Activated CD4-positive, alpha-beta T cell treated with anti-CD3 and anti-CD28 coated beads, Interleukin-2, Interleukin-4, amounts not matched to agents 100 ng/mL and 50 ng/mL, durations not matched to agents 16 hours and 8 hours (primary cell): ENCODE results near the gene DNASE1.
"Not testable (repeated sequence)": the region's sequence is repeated elsewhere in the genome, so short reads cannot be mapped to it uniquely, and the experiment has no call there.

ENCODE experiments used
- DNase-seq: peaks from one replicate; pipeline ENCODE4 v3.0.0-alpha.2; 2020; ENCODE audit warnings: low spot score

DNASE1 gene

DNA sequence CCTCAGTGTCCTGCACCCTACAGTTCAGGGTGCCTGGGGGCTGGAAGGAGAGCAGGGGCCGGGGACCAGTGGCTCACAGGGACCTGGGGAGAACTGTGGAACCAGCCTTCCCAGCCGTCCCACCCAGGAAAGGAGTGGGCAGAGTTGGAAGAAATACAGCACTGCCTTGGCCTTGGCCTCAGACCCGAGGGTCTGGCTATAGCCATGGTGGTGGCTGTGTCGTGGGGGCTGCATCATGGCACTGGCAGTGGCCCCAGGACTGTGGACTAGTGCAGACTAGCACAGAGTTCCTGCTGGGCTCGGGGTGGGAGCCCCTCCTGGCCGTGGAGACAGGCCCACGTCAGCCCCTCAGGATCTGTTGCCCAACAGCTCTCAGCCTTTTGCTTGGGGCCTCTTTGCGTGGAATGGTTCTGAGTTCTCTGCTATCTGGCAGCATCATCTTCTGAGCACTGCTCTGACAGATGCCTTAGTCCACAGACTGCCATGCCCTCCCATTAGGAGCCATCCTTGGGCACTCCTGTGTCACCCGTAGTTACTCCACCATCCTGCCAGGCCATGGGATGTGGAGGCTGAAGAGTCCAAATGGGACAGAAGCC lies 12.6 kb upstream of the DNASE1 start:
- DNase-seq, result no peak

DNA sequence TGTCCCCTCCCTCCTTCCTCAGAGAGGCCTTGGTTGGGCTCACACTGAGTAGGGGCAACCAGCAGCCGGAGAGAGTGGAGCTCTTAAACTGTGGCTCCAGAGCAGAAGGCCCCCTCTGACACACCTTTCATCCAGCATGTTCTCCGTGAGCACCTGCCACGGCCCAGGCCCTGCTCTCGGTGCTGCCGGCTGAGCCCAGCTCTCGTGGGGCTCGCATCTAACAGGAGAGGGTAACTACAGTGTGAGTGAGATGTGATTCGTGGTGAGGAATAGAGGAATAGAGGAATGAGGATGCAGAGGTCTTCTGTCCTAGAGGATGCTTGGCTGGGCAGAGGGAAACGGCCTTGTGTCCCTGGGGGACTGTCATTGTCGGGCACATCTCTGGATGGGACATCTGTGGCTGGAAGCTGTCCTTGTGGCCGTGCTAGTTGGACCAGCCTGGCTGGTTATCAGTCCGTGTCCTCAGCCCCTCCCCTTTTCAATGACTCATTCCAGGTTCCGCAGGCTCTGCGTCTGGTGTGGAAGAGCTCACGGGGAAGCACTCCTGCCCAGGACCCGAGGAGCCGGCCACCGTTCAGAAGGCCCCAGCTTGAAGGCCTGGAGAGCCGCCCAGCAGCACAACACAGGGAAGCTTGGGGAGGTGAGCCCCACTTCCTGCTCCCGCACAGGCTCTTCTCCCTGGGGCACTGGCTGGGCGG lies 11.9 kb upstream of the DNASE1 start:
- DNase-seq, result no peak

DNA sequence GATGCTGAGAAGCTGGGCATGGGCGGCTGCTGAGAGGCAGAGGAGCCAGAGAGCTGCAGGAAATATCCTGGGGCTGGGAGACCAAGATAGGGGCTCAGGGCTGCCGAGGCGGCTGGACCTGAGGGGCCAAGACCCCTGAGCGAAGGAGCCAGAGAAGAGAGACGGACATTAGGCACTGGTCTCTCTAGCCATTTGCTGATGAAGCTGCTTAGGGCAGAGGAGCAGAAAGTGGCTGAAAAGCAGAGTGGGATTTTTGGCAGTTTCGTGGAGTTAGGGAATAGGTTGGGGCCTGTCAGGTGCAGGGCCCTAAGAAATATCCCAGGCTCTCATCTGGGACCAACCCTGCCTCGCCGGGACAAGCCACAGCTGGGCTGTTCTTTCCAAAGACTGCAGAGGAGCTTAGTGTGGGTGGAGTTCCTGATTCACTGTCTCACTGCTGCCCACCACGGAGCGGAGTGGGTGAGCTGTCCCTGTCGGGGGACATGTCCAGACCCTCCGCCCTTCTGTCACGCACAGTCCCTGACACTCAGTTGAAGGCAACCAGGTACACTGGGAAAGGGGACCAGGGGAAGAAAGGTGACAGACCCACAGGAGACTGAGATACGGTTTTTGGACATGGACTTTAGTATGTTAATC lies 11.3 kb upstream of the DNASE1 start:
- no peak for DNase-seq

DNA sequence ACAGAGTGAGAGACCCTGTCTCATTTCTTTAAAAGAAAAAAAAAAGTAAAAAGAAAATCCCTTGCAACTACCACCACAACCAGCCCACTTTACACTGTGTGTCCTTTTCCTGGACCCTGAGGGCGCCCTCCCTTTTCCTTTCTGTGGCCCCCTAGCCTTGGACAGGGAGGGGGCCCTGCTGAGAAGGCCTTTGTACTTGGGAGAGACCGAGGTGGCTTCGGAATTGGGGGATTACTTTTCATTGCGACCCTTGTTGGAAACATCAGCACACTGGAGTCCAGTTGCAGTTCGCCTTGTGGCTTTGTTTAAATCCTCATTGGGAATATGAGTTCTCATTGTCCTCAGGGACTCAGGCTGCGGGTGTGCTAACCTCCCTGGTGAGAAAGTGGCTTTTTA lies 9.4 kb upstream of the DNASE1 start:
- no peak for DNase-seq

DNA sequence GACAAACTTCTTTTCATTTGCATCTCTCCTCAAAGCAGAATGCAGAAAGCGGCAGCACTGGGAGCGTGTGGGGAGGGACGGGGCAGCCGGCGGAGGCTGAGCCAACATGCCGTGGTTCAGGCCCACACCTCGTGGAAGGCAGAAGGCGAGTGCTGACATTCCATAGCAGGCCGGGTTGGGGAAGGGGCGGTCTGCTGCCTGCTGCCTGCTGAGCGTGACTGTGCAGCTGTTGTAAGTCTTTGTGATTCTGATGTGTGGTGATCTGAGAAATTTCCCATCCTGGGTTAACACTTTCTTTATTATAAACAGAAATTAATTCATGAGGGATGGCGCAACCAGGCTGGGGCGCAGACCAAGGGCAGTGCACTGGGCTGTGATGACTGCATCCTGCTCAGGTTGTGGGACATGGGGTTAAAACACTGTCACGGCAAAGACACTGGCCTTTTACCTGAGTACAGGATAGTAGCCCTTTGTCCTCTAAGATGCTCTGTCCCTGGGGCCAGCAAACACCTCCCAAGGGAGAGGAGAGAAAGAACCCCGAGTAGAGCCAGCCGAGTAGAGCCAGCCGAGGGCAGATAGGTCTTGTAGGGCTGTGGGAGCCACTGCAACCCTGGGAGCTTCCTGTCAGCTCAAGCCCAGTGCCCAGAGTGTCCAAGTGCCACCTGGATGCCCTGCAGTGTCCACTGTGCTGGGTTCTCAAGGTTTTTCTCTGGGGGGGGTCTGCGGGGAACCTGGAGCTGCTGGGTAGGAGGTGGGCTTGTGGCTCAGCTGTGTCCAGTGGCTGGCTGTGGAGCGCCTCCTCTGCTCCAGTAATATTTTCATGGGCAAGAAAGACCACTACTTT lies 8.8 kb upstream of the DNASE1 start:
- DNase-seq, result no peak

DNA sequence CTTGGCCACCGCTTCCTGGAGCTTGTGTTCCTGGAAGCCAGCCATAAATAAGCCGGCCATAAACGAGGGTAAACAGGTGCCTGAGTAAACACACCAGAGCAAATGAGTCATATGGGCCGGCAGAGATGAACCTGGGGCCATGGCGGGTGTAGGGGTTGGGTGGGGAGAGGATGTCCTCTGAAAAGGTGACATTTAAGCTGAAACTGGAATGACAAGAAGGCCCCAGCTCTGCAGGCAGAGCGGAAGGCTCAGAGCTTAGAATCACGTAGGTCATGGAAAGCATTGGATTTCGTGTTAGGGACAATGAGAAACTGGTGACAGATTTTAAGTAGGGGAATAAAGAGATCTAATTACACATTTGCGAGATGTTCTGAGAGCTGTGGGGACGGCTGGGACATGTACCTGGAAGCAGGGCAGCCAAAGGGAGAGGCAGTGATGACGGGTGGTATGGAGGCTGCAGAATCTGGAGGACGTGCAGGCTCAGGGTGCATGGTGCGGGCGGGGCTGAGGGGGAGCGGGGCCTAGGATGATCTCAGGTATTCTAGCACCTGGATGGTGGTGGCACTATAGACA lies 8.1 kb upstream of the DNASE1 start:
- DNase-seq, result no peak

DNA sequence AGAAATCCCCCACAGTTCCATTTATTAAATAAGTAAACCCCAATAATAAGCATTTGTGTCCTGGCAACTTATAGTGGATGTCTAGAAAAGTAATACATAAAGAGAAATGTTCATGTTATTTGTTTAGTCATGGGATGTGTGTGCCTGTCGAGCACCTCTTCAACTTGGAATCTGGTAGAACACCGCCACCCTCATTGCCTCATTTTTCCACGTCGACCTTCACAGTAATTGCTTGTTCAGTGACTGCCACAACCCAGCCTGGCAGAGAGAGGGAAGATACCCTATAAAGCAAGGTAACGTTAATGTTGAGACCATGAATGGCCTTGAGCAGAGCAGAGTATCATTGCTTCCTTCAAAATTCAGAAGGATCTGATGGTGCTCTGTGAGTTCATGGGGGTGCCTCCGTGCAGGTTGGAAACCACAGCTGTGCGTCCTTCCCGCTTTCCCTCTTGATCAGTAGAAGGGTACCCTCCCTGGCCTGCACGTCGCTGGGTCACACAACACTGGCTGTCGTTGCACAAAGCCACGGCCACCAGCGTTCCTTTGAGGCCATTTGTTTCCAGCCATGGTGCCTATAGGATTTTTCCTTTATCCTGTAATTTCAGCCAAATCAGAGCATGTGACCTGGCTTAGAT lies 3.7 kb upstream of the DNASE1 start:
- no peak for DNase-seq

DNA sequence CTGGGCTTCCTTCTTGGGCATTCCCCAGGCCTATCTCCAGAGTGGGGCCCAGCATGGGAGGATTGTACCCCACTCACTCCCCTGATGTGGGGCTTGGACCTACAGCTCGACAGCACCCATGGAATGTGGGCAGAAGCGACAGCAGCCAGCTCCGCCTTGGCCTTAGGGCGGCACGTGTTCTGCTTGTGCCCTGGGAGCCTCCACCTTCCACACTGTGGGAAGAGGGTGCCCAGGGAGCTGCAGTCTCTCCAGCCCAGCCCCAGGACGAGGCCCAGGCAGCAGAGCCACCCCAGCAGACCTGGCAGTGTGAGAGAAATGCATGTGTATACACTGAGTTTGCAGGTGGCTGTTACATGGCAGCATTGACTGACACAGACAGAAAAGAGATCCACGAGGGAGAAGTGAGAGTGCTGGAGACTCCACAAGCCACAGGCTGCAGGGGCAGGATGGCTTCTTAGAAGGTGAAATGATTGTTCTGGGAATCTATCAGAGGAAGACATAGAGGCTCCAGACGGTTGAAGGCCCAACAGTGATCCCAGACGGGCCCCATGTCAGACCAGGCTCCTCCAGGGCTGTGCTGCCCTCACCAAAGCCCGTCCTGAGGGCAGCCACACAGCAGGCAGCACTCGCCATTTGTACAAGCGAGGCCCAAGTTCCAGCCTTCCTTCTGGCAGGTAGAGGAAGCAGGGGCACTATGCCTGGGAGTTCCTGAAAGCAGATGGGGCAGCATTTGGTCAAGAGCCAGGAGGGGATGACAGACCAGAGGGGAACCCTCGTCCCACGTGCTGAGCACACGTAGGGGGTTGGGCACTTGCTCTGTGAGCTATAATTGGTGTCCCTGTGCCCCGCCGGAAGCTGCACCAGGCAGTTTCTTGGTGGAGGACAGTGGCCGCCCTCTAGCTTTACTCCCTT lies 2.8 kb upstream of the DNASE1 start:
- DNase-seq, result no peak

DNA sequence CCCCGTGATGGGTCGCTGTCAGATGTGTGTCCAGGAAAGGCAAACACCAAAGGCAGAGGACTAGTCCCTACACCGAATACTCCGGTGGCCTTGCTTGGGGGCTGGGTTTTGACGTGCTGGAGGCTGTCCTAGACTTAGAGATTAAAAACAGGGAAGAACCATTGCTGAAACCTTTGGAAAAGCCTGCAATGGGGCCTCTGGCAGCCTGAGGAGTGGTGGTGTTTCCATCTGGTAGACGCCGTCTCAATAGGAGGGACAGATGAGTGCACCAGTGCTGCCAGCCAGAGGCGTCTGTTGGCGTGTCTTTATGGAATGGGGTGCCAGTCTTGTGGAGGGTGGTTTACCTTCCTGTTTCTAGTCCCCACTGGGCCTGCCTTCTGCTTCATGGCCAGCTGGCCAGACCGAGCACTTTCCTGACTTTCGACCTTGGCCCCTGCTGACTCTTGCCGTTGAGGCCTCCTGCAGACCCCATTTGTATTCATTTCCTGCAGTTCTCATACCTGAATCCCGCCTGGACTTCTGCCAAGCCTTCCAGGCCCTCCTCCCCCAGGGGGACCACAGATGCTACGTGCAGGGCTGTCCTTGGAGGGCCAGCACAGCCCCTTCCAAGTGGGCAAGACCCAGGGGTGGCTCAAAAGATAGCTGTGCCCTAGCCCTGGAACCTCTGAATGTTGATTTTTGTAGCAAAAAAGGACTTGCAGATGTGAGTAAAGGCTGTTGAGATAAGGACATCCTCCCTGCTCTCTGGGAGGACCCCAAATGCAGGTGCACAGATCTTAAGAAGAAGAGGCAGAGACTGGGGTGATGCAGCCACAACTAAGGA lies 1.9 kb upstream of the DNASE1 start:
- no peak for DNase-seq

DNA sequence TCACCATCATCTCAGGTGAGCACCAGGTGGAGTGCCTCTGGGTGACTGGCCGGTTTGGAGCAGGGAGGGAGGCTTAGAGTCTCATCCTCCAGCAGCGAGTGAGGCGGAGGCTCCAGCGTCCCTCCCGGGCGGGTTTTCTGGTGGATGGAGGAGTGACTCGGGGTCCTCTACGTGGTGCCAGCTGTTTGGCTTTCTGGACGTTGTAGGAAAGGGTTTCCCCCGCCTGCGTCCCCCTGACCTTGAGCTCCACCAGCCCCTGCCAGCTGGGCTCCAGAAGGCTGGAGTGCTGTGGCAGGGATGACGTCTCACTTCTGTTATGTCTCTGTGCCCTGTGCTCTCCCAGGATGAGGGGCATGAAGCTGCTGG lies 522 bp downstream of the DNASE1 start:
- no peak for DNase-seq

DNA sequence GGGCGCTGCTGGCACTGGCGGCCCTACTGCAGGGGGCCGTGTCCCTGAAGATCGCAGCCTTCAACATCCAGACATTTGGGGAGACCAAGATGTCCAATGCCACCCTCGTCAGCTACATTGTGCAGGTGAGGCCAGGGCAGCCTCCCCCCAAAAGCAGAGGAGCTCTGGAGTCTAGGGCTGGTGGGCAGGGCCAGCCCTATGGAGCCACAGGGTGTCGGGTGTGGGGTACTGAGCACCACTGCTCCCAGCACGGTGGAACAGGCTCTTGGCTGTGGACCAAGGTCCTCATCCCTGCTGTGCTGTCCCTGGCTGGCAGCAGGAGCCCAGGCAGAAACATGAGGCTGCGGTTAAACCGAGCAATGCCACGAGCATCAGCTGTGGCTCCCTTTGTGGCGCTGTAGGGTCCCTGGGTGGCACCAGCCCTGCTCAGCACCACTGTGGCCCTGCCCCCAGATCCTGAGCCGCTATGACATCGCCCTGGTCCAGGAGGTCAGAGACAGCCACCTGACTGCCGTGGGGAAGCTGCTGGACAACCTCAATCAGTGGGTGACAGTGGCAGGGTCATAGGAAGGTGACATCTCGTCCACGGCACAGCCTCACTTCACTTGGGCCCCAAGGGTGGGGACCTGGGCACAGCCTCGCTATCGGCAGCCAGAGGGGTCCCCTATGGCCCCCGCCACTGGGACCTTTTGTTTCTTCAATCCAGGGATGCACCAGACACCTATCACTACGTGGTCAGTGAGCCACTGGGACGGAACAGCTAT lies 1.1 kb downstream of the DNASE1 start:
- no peak for DNase-seq

DNA sequence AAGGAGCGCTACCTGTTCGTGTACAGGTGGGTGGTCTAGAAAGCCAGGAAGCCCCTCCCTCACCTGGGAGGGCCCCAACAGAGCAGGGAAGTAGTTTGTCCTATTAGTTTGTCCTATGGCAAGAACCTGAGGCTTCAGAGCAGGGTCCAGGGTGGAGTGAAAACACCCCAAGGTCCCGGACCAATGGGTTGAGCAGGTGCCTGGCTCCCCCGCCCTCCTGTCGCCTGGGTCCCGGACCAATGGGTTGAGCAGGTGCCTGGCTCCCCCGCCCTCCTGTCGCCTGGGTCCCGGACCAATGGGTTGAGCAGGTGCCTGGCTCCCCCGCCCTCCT lies 1.6 kb downstream of the DNASE1 start:
- DNase-seq, result not testable (repeated sequence)

DNA sequence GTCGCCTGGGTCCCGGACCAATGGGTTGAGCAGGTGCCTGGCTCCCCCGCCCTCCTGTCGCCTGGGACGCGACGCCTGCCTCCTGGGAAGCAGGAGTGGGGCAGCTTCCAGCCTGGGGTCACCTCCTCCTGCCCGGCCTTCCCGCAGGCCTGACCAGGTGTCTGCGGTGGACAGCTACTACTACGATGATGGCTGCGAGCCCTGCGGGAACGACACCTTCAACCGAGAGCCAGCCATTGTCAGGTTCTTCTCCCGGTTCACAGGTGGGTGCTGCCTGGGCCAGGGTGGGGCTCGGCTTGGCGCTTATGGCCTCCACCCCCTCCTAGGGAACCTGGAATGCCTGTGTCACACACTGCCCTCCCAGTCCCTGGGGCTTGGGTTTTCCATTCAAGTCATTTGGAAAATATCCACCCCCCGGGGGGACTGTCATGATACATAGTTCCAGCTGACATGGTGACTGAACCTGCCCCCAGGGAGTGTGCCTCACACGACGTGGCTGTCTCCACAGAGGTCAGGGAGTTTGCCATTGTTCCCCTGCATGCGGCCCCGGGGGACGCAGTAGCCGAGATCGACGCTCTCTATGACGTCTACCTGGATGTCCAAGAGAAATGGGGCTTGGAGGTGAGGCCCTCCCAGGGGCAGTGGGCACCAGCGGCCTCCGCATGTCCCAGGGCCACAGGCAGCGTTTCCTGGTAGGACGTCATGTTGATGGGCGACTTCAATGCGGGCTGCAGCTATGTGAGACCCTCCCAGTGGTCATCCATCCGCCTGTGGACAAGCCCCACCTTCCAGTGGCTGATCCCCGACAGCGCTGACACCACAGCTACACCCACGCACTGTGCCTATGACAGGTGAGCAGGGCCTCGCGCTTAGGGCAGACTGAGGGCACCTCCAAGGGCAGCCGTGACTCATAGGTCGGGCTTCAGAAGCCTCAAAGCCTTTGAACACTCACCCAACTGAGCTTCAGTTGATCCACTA lies 2.3 kb downstream of the DNASE1 start:
- DNase-seq, result no peak

DNA sequence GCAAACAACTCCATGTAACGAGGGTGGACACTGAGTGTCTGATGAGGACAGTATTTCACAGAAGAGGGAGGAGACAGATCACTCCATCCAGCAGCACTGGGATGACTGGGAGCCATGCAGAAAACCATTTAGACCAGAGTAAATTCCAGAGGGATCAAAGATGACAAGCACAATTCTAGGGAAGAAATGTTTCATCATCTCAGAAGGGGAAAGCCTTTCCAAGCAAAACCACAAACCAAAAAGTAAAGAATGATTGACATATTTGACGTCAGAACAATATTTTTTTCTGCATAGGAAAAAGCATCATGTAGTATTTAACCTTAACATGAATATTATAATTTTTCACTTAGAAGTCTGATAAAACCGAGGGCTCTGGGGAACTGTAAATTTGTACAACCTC lies 4.8 kb downstream of the DNASE1 start:
- DNase-seq, result no peak

DNA sequence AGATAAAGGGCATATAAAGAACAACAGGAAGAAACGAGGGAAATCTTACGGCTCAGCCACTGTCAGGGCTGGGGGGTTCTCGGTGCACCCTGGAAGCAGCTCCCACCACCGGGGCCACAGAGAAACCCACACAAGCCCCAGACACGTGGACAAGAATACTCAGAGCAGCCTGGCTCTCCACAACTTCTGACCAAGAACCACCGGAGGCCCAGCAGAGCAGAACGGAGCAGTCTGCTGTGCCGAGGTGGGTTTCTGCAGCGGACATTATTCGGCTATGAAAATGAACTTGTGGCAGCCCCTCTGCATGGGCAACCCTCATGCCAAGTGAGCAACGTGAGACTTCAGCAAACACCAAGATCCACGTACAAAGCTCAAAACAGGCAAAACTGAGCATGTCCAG lies 6.8 kb downstream of the DNASE1 start:
- DNase-seq, result no peak

DNA sequence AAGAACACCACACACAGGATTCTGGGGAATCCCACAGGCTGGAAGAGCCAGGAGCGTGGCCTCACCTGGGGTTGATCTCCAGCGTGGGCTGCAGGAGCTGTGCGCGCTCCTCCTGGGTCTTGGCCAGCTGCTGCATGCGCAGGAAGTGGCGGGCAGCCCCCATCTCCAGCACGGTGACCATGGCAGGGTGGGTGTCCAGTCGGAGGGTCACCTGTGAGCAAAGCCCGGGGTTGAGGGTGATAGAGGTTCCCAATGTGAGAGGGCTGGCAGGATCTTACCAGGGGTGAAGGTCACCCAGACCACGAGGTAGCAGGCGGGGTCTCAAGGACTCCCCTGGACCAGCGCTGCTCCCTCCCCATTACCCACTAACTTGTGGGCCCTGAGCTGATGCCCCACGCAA lies 7.4 kb downstream of the DNASE1 start:
- no peak for DNase-seq

DNA sequence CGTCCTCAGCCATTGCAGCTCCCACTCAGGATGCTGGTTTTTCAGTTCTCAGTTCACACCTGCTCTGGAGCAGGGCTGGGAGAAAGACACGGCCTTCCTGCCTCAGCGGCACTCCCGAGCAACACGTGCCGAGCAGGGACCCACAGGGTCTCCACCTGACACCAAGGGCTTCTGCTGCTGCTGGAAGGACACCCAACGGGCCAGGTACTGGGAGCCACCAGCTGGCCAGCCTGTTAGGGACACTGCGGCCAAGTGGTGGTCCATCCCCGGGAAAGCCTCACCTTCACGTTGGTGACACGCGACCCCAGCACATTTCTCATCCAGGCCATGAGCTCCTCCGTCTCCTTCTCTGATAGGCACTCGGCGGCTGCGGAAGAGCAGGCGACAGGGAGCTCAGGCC lies 8.1 kb downstream of the DNASE1 start:
- DNase-seq, result no peak

DNA sequence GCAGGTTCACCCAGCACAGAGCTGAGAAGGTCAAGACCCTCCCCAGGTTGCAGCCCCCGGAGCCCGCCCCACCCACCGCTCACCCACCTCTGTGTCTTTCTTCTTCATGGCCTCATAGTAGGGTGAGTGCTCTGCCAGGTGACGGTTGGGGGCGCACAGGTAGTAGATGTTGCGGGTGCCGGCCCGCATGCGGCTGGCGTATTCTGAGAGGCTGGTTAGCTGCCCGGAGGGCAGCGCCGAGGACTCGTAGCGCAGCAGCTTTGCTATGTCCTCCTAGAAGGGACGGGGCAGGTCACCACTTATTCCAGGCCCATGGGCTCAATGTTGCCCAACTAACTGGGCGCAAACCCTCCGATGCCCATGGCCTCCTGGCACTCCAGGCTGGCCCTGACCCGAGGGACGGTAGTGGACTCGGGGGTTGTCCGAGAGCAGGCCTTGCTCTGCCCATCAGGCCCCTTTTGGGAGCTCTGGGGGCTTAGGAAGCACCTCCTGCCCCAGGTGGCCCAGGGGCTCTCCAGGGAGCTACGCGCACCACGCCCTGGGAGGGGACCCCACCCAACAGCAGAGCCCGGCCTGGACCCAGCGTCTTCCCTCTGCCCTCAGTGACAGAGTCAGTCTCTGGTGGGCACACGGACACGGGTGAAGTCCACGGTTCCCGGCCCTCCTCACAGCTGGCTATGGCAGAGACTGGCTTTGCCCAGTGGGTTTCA lies 9.9 kb downstream of the DNASE1 start:
- no peak for DNase-seq
